ENCODE results near the gene PLD1.
"Not testable (repeated sequence)": the region's sequence is repeated elsewhere in the genome, so short reads cannot be mapped to it uniquely, and the experiment has no call there.

Gene PLD1

DNA sequence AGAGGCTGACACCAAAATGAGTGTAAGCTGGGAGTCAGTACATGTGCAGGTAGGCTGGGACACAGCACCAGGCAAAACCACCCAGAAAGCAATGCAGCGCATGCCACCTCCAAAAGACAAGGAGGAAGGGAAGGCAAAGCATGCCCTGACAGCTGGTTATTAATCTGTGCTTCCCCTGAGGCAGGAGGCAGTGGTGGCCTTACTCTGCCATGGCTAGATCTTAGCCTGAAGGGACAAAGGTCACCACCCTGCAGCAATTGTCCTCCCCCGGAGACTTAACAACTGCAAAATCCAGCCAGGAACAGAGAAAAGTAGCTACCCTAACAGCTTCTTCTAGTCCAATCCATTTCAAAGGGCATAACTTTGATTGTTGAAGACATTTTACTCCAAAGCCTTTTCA lies 73.7 kb downstream of the PLD1 start:
- no peak for DNase-seq

DNA sequence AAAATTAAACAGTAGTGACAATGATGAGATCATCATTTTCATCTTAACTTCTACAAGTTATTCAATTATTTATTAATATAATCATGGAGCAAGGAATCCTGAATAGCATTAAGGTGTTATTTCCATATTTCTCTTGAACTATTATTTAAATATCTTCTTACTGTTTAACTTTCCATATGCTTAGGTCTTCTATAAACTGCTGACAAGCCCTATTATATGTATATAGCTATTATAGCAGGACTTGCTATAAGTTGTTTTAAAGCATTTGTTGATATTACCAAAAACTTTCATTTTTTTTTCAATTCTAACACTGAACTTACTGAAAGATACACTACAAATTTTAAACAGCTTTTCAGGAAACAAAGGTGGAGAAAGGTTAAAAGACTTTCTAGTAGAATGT lies 76.7 kb downstream of the PLD1 start:
- DNase-seq = no peak

DNA sequence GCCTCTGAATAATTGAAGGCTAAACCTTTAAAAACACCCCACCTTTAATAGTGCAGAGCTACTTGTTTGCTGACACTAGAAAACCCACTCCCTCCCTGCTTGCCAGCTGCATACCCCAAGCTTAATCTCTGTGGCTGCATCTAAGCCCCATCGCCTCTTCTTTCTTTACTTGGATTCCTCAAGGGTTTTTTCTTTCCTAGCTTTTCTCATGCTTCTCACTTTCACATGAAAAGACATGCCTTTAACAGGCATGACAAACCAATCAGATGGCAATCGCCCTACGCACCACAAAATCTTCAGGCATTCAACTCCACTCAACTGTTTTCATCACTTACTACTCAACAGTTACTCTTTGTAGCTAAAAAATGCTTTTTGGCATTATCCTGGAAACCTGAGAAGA lies 77.5 kb downstream of the PLD1 start:
- DNase-seq = no peak

DNA sequence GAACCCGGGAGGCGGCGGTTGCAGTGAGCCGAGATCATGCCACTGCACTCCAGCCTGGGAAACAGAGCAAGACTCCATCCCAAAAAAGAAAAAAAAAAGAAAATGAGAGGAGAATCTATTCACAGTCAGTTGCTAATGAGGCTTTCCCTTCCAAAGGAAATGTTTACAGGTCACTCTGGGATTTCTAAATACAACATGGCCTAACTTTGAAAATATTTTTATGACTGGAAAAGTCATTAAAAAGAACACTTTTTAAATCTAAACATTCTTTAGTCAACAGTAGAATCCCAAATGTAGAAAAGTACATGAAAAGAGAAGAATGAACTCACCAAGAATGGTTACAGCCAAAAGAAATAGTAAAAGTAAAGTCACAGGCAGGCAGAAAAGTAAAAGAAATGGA lies 78.6 kb downstream of the PLD1 start:
- DNase-seq = no peak

DNA sequence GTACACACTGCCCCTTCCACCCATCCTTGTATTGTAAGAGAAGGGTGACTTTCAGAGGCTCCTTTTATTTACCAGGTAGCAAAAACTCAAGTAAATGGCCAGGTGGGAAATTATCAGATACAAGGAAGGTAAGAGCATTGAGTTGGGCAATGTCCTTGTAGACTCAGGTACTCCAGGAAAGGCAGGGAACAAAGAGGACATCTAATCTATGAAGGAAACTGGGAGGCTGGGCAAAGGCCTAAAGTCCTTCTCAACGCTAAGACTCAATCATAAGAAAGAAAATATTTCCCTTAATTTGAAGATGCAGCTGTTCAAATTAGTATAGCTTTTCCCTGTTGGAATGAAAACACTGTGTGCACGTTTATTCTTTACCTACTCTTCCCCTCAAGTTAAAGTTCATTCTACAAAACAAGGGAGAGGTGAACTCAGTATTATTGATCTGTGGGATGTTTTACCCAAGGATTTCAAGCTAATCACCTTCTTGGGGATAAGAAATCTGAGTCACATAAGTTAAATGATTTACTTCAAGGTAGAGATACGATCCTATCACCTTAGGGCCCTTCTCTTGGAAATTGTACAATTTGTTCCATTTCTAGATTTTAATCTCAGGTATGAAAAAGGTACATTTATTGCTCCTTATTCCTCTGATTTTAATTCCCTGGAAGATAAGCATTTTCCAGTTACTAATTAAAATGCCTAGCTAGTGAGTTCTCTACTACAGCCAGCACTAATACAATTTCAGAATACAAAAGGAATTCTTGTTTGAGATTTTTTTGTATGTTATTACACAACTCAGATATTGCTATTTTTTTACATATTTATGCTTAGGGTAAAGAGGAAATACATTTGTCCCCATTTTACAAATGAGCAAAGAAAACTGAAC lies 80.6 kb downstream of the PLD1 start:
- no peak for DNase-seq

DNA sequence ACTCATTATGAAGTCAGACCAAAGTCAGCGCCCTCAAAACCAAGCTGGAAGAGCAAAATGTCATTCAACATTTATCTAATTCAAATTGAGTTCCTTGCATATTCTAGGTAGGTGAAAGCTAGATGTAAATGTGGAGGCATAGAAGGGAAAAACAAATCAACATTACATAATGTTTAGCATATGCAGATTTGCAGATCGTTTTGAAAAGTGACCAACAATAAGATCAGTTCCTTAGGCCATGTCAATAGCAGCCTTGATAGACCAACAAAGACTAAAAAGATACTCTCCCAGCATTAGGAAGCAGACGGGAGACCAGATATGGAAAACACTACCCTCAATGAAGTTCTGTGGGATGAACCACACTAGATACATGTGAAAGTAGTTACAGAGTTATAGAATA lies 83.0 kb downstream of the PLD1 start:
- DNase-seq = no peak

DNA sequence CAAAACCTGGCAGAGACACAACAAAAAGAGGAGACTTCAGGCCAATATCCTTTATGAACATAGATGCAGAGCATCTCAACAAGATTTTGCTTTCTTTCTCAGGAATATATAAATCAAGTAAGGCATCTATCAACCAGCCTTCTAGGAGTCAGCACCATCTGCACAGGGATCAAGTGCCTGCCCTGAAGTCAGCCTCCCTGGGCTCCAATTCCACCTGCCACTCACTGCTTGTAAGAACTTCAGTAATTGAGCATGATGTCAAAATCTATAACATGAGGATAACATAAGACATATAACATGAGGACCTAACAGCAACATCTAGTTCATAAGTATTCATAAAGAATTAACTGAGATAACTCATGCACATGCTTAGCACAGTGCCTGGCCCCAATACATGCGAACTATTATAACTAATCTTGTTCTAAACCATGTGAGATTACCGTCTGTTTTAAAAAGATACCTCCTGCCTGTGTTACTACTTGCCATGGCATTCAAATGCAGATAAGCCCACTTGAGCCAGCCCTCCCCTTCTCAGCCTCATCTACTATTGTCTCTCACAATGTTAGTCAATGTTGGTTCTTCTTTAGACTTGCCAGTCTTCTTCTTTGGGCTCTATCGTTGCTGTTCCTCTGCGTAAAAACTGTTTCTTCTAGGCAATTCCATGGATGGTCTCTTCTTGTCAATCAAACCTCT lies 91.6 kb downstream of the PLD1 start:
- no peak for DNase-seq

DNA sequence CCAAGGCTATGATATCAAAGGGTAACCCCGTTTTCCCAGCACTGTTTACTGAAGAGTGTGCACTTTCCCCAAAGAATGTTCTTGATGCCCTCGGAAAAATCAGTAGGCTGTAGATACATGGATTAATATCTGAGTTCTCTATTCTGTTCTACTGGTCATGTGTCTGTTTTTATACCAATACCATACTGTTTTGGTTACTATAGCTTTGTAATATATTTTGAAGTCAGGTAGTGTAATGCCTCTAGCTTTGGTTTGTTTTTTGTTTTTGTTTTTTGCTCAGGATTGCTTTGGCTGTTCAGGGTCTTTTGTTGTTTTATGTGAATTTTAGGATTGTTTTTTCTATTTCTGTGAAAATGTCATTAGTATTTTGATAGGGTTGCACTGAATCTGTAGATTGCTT lies 95.1 kb downstream of the PLD1 start:
- no peak for DNase-seq

DNA sequence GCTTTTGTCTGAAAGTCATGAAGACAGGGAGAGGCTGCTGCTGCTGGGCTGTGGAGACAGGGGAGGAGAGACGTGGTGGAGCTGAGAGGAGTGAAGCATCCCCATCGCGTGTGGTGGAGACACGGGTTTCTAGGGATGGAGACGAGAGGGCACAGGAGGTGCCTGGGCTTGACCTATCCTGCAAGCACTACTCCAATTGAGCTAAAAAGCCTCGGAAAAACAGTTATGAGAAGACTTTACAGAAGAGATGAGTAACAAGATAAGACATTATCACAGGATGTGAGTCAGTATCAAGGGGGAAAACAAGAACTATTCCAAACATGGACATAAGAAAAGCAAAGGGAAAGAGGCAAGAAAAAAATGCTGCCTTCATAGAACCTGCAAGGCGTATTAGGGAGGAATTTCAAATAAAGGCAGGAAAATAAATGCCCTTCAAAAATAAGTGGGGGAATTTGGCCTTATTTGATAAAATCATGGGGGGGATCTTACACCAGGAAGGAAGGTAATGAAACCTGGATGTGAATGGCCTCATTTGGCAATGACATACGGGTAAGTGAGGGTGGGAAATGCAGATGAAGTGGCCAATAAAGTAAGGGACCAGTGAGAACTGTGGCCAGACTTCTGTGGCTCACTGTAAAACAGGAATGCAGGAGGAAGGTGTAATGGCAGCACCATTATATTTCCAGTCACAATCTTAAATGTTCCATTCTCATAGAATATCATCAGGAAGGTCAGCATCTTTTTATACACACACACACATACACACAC lies 97.9 kb downstream of the PLD1 start:
- DNase-seq = no peak

DNA sequence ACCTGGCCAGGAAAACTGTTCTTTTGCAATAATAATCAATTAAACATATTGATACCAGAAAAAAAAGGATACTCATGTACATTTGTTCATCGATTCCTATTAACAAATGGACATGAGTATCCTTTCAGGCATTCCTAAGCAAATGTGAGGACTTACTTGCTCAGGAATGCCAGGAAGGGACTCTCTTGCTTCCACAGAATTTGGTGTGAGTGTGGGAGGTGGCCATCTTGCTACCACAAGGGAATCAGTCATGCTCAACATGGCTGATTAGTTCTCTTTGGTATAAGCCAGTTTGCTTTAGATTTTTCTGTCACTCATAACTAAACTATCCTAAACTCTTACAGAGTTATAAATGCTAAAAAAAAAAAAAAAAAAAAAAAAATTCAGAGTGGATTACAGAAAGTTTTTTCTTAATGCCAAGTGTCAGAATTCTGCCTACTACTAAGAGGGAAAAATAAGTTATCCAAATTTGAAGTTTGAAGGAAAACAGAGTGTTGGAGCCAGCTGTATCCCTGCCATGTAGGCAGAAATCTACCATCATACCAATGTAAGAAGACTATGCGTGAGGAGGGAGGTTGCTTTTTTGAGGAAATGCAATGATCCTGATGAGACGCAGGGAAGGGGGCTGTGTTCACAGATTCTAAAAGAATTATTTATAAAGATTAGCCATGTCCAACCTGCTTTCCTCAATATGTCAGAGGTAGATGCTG lies 98.7 kb downstream of the PLD1 start:
- DNase-seq = no peak

DNA sequence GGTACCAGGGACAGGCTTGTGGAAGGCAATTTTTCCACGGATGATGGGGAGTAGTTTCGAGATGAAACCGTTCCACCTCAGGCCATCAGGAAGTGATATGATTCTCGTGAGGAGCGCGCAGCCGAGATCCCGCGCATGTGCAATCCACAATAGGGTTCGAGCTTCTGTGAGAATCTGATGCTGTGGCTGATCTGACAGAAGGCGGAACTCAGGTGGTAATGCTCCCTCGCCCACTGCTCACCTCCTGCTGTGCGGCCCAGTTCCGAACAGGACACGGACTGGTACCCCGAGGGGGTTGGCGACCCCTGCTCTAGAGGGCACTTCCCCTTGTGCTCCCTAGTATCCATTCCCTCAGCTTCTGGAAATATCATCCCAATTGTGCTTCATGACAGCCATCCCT lies 99.9 kb downstream of the PLD1 start:
- DNase-seq = no peak

DNA sequence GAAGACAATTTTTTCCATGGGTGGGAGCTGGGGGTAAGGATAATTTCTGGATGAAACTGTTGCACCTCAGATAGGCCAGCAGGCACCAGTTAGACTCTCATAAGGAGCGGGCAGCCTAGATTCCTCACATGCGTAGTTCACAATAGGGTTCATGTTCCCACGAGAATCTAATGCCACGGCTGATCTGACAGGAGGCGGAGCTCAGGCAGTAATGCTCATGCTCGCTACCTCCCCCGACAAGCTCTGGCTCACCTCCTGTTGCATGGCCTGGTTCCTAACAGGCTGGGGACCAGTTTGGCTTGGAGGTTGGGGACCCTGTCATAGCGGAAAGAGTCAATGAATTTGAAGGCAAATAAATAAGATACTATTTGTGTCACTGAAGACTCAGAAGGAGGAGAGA lies 105.5 kb downstream of the PLD1 start:
- no peak for DNase-seq

DNA sequence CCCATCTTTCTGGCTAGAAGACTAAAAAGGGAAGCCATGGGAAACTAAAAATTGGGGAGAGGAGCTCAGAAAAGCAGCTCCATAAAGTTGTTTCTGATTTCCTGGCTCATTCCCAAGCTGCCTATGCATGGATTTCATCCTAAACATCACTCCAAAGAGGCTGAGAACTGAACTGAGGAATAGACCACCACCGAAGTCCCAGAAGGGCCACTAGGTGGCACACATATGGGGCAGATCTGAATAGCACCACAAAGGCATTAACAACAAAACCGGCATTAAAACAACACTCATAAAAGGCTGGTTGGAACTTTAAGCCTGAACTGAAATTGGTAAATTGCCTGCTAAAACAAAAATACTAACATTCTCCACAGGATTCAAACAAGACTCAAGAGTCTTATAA lies 106.3 kb downstream of the PLD1 start:
- no peak for DNase-seq

DNA sequence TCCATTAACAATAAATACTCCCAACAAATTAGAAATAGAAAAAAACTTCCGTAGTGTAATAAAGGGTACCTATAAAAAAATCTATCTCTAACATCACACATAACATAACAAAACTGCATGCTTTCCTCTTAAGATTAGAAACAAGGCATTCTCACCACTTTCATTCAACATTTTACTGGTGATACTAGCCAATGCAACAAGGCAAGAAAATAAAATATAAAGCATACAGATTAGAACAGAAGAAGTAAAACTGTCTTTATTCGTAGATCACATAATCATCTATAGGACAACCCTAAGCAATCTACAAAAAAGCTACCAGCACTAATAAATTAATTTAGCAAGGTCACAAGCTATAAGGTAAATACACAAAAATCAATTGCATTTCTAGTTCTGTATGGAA lies 107.1 kb downstream of the PLD1 start:
- no peak for DNase-seq

DNA sequence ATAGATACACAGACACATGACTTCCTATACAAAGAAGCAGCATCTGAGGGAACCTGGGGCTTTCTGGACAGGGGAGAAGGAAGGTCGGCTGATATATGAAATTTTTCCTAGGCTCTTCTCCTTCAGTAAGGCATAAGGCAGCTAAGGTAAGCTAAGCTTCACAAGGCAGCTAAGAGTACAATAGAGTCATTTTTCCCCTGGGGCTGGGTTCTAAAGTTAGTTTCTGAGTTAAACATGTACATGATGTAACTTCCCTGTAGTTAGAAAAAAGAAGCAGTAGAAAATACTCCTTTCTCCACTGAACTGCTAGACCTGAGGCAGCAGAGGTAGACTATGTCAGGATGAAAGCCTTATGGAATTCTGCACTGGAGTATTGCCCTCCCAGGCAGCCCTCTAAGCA lies 109.6 kb downstream of the PLD1 start:
- no peak for DNase-seq

DNA sequence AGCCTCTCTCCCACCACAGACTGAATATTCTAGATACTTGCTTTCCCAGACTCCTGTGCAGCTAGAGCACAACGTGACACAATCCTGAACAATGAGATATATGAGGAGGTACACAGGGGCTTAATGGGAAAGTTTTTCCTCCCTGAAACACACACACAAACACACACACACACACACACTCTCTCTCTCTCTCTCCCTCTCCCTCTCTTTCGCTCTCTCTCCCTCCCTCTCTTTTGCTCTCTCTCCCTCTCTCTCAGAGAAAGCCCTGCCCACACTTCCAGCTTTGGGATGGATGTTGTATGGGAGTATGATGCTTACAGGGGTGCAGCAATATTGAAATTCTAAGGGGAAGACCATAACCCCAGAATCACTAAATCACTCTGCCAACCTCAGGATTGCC lies 110.1 kb downstream of the PLD1 start:
- no peak for DNase-seq

DNA sequence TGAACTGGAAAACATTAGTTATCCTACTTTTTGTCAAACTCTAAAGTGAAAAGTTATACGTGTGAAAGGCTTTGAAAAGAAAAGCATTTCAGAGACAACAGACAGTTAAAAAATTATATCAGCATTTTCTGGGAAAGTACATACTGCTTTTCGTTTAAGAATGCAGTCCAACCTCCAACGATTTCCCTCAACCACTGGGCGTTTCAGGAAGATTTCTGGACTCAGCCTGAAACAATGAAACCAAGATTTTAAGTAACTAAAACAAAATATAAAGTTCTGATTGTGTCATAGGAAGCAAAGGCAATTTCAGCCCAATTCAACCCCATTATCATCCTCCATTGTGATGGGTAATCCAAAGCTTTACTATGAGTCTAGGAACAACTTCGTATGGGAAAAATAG lies 110.7 kb downstream of the PLD1 start:
- DNase-seq = no peak

DNA sequence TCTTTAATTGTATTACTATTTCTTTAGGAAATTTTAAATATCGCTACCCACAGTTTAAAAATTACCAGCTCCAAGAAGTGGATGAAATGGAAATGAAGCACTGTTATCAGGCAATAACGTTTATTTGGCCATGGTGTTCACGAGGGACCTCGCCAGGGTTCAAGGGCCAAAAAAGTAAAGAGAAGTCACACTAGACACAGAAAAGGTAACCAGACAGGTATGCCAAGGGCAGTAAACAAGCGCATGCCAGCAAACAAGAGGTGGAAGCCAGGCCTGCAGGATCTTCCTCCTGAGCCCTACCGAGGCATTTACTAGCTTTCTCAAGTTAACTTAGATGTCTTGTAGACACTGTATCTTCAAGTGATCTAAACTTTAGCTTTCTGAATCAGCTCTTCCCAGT lies 113.5 kb downstream of the PLD1 start:
- no peak for DNase-seq

DNA sequence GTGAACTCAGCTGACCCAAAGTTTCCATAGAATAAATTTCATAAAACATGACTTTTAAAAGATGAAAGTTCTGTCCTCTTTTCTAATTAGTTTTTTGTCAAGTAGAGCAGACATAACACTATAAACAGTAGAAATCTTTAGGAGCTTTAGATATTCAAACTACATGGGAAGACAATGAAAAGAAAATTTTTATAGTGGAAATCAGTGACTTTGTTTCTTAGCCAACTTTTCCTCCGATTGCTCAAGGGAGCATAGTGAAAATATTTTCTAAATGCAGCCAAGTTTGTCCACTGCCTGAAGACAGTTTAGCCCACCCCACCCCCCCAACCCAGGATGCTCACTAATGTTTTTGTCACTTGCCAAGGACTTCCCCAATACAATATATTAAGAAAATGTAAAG lies 114.9 kb downstream of the PLD1 start:
- DNase-seq = no peak

DNA sequence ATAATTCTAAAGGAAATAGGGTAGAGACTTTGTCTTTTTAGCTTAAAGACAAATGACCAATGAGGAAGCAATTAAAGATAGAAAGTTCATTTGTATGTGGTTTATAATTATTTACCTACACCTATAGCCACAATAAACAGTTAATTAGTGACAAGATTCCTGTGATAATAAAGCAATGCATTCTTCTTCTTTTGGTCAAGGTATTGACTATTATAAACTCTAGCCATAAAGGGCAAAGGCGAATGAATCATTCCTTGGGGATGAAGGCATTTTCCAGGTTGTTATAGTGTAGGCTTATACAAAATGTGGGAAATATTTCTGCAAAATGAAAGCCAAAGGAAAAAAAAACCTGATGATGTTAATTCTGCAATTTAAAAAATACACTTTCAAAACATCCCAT lies 115.4 kb downstream of the PLD1 start:
- no peak for DNase-seq

DNA sequence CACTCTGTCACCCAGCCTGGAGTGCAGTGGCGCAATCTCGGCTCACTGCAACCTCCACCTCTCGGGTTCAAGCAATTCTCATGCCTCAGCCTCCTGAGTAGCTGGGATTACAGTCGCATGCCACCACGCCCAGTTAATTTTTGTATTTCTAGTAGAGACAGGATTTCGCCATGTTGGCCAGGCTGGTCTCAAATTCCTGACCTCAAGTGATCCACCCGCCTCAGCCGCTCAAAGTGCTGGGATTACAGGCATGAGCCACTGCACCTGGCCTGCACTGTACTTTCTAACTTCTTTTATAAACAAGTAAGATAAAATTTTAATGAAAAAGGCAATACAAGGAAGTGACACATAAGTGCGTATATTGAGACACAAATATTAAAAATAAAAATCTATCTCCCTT lies 117.7 kb downstream of the PLD1 start:
- not testable (repeated sequence) for DNase-seq

DNA sequence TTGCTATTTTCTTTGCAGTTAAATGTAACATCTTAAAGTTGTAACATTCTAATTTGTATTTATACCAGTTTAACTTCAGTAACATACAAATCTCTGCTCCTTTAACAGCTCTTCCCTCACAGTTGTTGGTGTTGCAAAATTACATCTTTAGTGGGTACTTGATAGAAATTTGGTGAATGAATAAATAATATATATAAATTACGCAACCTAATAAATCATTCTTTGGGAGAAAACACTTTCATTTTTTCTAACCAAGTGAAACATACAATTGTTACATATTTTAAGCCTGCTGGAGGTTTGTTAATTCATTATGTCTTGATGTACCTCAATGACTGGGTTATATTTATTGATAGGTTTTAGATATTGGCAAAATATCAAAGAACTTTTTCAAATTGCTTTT lies 118.8 kb downstream of the PLD1 start:
- DNase-seq = no peak

DNA sequence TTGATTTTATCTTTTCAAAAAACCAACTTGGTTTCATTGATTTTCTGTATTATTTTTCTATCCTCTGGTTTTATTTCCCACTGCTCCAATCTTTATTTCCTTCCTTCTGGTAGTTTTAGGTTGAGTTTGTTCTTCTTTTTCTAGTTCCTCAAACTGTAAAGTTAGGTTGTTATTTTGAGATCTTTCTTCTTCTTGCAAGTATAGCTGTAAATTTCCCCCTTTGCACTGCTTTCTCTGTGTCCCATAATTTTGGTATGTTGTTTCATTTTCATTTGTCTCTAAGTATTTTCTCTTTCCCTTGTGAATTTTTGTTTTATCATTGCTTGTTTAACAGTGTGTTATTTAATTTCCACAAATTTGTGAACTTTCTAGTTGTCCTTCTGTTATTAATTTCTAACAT lies 120.0 kb downstream of the PLD1 start:
- DNase-seq = no peak
